ENCODE results near the gene ZFAND3.

- no peak for TF ChIP-seq CTCF (IDR thresholded peaks at IDR 0.05; ENCODE audit: extremely low read depth in 1 of 2, insufficient read depth in 1 of 2, low read depth in 1 of 2, low read length in 2 of 2)
- TF ChIP-seq POLR2A (IDR thresholded peaks at IDR 0.05; ENCODE audit: low read depth, low read length) = no peak
- TF ChIP-seq MAX (IDR thresholded peaks at IDR 0.05; ENCODE audit: insufficient read depth, insufficient read length) = no peak
These were observed 86.6 kb downstream of the ZFAND3 start for GRCh38 chr6:37906121-37906520.
